Measurements from ENCODE around the gene PLCG2. TPM values are rescaled to one million over a fixed set of nuclear protein-coding genes. Genes with fewer than 3 reads are reported as not detected.
"Not testable (repeated sequence)": the region's sequence is repeated elsewhere in the genome, so short reads cannot be mapped to it uniquely, and the experiment has no call there.

PLCG2 gene
- total RNA-seq, 1 donor from 2014 or later: 12.4 TPM

DNA sequence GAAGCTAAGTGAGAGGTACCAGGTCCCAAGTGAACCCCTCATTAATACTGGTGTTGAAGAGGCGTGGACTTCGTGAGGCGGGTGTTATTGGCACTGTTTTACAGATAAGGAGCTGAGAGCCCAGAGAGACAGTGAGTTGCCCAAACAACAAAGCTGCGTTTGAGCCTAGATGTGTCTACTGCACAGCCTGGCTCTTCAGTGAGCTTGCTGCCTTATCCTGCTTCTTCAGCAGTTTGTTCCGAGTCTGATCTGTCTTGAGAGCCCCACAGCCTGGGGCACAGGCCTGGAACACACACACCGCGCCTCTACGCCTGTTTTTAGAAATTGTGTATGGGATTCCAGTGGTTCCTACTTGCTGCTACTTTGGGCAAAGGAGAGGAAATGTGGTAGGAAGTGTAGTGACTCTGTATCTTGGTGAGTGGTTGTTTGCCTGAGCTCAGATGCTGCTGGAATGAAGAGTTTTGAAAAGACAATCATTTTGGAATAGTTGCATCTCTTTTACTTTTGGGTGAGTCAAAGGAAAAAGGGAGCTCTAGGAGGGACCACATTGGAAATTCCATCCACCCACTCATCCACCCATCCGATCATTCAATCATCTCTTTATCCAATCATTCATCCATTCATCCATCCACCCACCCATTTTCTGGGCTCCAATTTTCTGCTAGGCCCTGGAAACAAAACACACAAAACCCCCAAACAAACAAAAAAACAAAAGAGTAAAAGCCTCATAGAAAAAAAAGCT lies 22.3 kb upstream of the PLCG2 start:
- peak overlapping the region; percentile 31 for H3K27ac Mint-ChIP-seq
- H3K4me1 Mint-ChIP-seq (ENCODE audit: unreplicated experiment): no peaks in the 10 kb centered on the region
- H3K9me3 Mint-ChIP-seq: no peaks in the 10 kb centered on the region

DNA sequence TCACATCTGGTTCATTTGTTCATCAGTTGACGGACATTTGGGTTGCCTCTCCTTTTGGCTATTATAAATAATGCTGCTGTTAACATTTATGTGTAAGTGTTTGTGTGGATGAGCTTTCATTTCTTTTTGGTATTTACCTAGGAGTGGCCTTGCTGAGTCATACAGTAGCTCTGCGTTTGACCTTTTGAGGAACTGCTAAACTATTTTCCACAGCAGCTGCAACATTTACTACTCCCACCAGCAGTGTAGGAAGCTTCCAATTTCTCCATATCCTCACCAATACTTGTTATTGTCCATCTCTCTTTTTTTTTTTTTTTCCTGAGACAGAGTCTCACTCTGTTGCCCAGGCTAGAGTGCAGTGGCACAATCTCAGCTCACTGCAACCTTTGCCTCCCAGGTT lies 20.7 kb upstream of the PLCG2 start:
- no peak overlapping the region for H3K4me3 Mint-ChIP-seq

More for the DNA sequence above, 22.3 kb upstream of the PLCG2 start:
- TF ChIP-seq, protein P1, sequence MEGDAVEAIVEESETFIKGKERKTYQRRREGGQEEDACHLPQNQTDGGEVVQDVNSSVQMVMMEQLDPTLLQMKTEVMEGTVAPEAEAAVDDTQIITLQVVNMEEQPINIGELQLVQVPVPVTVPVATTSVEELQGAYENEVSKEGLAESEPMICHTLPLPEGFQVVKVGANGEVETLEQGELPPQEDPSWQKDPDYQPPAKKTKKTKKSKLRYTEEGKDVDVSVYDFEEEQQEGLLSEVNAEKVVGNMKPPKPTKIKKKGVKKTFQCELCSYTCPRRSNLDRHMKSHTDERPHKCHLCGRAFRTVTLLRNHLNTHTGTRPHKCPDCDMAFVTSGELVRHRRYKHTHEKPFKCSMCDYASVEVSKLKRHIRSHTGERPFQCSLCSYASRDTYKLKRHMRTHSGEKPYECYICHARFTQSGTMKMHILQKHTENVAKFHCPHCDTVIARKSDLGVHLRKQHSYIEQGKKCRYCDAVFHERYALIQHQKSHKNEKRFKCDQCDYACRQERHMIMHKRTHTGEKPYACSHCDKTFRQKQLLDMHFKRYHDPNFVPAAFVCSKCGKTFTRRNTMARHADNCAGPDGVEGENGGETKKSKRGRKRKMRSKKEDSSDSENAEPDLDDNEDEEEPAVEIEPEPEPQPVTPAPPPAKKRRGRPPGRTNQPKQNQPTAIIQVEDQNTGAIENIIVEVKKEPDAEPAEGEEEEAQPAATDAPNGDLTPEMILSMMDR (conservative IDR thresholded peaks at IDR 0.05): no peak
- Mint-ChIP-seq H3K4me3 (no peak overlapping the region), H3K36me3 (no peaks in the 10 kb centered on the region), H3K27me3 (no peaks in the 10 kb centered on the region)
- DNase-seq (ENCODE audit: extremely low spot score, unreplicated experiment): no peak

DNA sequence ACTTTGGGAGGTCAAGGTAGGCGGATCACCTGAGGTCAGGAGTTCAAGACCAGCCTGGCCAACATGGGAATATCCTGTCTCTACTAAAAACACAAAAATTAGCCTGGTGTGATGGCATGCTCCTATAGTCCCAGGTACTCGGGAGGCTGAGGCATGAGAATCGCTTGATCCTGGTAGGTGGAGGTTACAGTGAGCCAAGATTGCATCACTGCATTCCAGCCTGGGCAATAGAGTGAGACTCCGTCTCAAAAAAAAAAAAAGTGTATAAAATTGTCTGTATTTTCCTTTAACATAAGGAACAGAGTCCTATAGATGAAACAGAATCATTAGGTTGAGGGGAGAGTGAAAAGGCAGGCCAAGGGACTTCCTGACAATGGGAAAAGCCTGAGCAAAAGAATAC lies 16.8 kb upstream of the PLCG2 start:
- H3K27me3 Mint-ChIP-seq; H3K4me3 Mint-ChIP-seq; H3K4me1 Mint-ChIP-seq (ENCODE audit: unreplicated experiment); H3K27ac Mint-ChIP-seq; DNase-seq (ENCODE audit: extremely low spot score, unreplicated experiment); H3K9me3 Mint-ChIP-seq; H3K36me3 Mint-ChIP-seq: not testable (repeated sequence)

More for the DNA sequence above, 20.7 kb upstream of the PLCG2 start:
- Mint-ChIP-seq H3K9me3 (no peaks in the 10 kb centered on the region), H3K27me3 (no peaks in the 10 kb centered on the region), H3K4me1 (ENCODE audit: unreplicated experiment) (no peaks in the 10 kb centered on the region), H3K27ac (peak overlapping the region; percentile 88), H3K36me3 (no peaks in the 10 kb centered on the region)
- DNase-seq (ENCODE audit: extremely low spot score, unreplicated experiment): no peak
- TF ChIP-seq, protein P1 (conservative IDR thresholded peaks at IDR 0.05): no peak

- H3K9me3 Mint-ChIP-seq: no peaks in the 10 kb centered on the region
- TF ChIP-seq, protein P1 (conservative IDR thresholded peaks at IDR 0.05): no peak
- no peak overlapping the region for H3K4me3 Mint-ChIP-seq
- no peaks in the 10 kb centered on the region for H3K4me1 Mint-ChIP-seq (ENCODE audit: unreplicated experiment)
- H3K36me3 Mint-ChIP-seq: no peaks in the 10 kb centered on the region
- H3K27ac Mint-ChIP-seq: no peak overlapping the region
- no peak for DNase-seq (ENCODE audit: extremely low spot score, unreplicated experiment)
- peaks cover 4% of the 10 kb centered on the region for H3K27me3 Mint-ChIP-seq
These were observed 13.8 kb upstream of the PLCG2 start for GRCh38 chr16:81765111-81765919.

DNA sequence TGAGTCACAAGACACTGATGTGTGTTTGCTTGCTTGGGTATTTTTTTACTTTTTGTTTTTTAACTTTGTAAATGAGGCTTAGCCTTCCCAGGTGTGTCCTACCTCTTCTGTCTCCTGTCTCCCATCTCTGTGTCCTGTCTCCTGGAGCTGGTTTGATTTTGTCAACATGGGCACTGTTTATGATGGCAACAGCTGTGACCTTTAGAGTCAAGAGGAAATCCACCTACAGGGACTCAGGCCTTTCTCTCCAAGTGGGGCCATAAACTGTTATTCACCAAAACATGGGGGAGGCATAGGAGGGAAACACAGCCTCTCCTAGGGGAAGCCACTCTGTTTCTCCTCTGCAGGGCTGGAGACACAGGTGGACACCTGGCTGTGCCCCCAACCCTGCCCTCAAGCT lies 13.1 kb upstream of the PLCG2 start:
- TF ChIP-seq, protein P1 (conservative IDR thresholded peaks at IDR 0.05): no peak
- H3K9me3 Mint-ChIP-seq: no peaks in the 10 kb centered on the region
- no peaks in the 10 kb centered on the region for H3K36me3 Mint-ChIP-seq

More for the DNA sequence above, 13.1 kb upstream of the PLCG2 start:
- no peaks in the 10 kb centered on the region for H3K4me1 Mint-ChIP-seq (ENCODE audit: unreplicated experiment)
- no peak overlapping the region for H3K27ac Mint-ChIP-seq
- H3K4me3 Mint-ChIP-seq: no peak overlapping the region
- peaks cover 4% of the 10 kb centered on the region for H3K27me3 Mint-ChIP-seq
- no peak for DNase-seq (ENCODE audit: extremely low spot score, unreplicated experiment)
